Caco-2 (cell line): ENCODE measurements around the gene ELFN1. TPM values are rescaled to one million over a fixed set of nuclear protein-coding genes. Genes with fewer than 3 reads are reported as not detected.

ENCODE experiments used
- BruUV-seq: library from RNA; stranded (reverse); fragments of 400-500 nt; replicated peaks from 2 replicates; lab custom pipeline; 2021; lab: Mats Ljungman, UMichigan
- CTCF ChIA-PET: fragments of 300-600 bp; sonication (Branson Sonifier 250); formaldehyde crosslinking; loops from one replicate; lab custom pipeline; 2022; ENCODE audit warnings: antibody characterized with exemption; lab: Charles Lee
- POLR2A ChIA-PET: fragments of 300-600 bp; sonication (Branson Sonifier 250); formaldehyde crosslinking; loops from one replicate; lab custom pipeline; 2022; ENCODE audit warnings: antibody characterized with exemption; lab: Charles Lee
- DNase-seq, 2 experiments: peaks; one replicate each; pipeline versions ENCODE4 v3.0.0 to v3.0.0-alpha.2; 2020 to 2022
- H3K27me3 ChIP-seq: replicated peaks from 2 replicates; pipeline ENCODE4 v1.6.0; 2011; ENCODE audit warnings: low read length; ENCODE audit not compliant: control insufficient read depth, insufficient read depth
- H3K36me3 ChIP-seq: 2 replicates; pipeline ENCODE4 v1.5.1; 2011; ENCODE audit warnings: low read length; ENCODE audit not compliant: control insufficient read depth, insufficient read depth
- H3K4me1 ChIP-seq: fragments of 250-450 bp; sonication (Bioruptor Pico); 2 replicates; pipeline ENCODE4 v1.5.1; 2020; ENCODE audit warnings: mild to moderate bottlenecking
- H3K4me3 ChIP-seq: 2 replicates; pipeline ENCODE4 v1.5.1; 2011; ENCODE audit warnings: low read depth, mild to moderate bottlenecking, control low read depth, low read length
- H3K9me3 ChIP-seq: fragments of 250-450 bp; sonication (Bioruptor Pico); 2 replicates; pipeline ENCODE4 v1.5.1; 2020; ENCODE audit warnings: mild to moderate bottlenecking, moderate library complexity
- H3K27ac Mint-ChIP-seq: one replicate; pipeline ENCODE4 v1.8.0; 2022; ENCODE audit warnings: mixed read lengths; ENCODE audit not compliant: unreplicated experiment
- H3K27me3 Mint-ChIP-seq: one replicate; pipeline ENCODE4 v1.8.0; 2022; ENCODE audit warnings: mixed read lengths; ENCODE audit not compliant: insufficient read depth, unreplicated experiment
- H3K36me3 Mint-ChIP-seq: one replicate; pipeline ENCODE4 v1.8.0; 2022; ENCODE audit warnings: mild to moderate bottlenecking, mixed read lengths; ENCODE audit not compliant: insufficient read depth, unreplicated experiment
- H3K4me1 Mint-ChIP-seq: one replicate; pipeline ENCODE4 v1.8.0; 2022; ENCODE audit warnings: low read depth, mixed read lengths; ENCODE audit not compliant: unreplicated experiment
- H3K4me3 Mint-ChIP-seq: one replicate; pipeline ENCODE4 v1.8.0; 2022; ENCODE audit warnings: mild to moderate bottlenecking, moderate library complexity, mixed read lengths; ENCODE audit not compliant: unreplicated experiment
- H3K9me3 Mint-ChIP-seq: one replicate; pipeline ENCODE4 v1.8.0; 2022; ENCODE audit warnings: mixed read lengths; ENCODE audit not compliant: unreplicated experiment
- CTCF ChIP-seq, 2 experiments: fragments of 200-600 bp in 1 of 2; IDR thresholded peaks; 1 replicate in 1 of 2; 2 replicates in 1 of 2; pipeline versions ENCODE4 v1.5.1 to v1.8.0; 2011 to 2022; ENCODE audit warnings: antibody characterized with exemption in 1 of 2, control low read depth in 1 of 2, inconsistent platforms in 1 of 2, low read depth in 1 of 2, low read length in 1 of 2, mild to moderate bottlenecking in 1 of 2, moderate library complexity in 1 of 2; ENCODE audit not compliant: insufficient read depth in 1 of 2, severe bottlenecking in 1 of 2, unreplicated experiment in 1 of 2
- intact Hi-C: fragments of 100-400 bp; cut with micrococcal nuclease; formaldehyde crosslinking; loops from one replicate; pipeline ENCODE4 v1.10.0; 2022; ENCODE audit not compliant: unreplicated experiment
- total RNA-seq: library from RNA; stranded (reverse); gene quantifications from 2 replicates; pipeline ENCODE4 v1.2.3, GENCODE V29; 2022

The ELFN1 gene
- total RNA-seq, 1 experiment from 2014 or later, result 2.3 TPM

- TF ChIP-seq CTCF (IDR thresholded peaks at IDR 0.05; ENCODE audit: insufficient read depth in 1 of 2, low read depth in 1 of 2, low read length in 1 of 2, severe bottlenecking in 1 of 2, unreplicated experiment in 1 of 2), result no peak
- ChIA-PET CTCF (no interaction called here), POLR2A (no interaction called here)
- H3K4me3 Mint-ChIP-seq, result no peak overlapping the region
- no TSS peak for BruUV-seq
- no peaks in the 10 kb centered on the region for H3K9me3 ChIP-seq
- no peaks in the 10 kb centered on the region for H3K4me1 Mint-ChIP-seq
- intact Hi-C loops, result no loop called here
- H3K36me3 ChIP-seq, result no peaks in the 10 kb centered on the region
- H3K27me3 ChIP-seq, result no peaks in the 10 kb centered on the region
- no peaks in the 10 kb centered on the region for H3K27me3 Mint-ChIP-seq
- no peak for DNase-seq
- H3K27ac Mint-ChIP-seq, result no peak overlapping the region
- H3K4me3 ChIP-seq, result no peak overlapping the region
- H3K4me1 ChIP-seq, result no peaks in the 10 kb centered on the region
- no peaks in the 10 kb centered on the region for H3K9me3 Mint-ChIP-seq
- peaks cover 8% of the 10 kb centered on the region for H3K36me3 Mint-ChIP-seq
These were observed 75.8 kb downstream of the ELFN1 start for GRCh38 chr7:1745576-1746490.

- H3K4me1 Mint-ChIP-seq, result no peaks in the 10 kb centered on the region
- no peak for DNase-seq
- H3K27me3 Mint-ChIP-seq, result no peaks in the 10 kb centered on the region
- Histone ChIP-seq H3K36me3 (no peaks in the 10 kb centered on the region), H3K4me1 (no peaks in the 10 kb centered on the region), H3K27me3 (no peaks in the 10 kb centered on the region), H3K9me3 (no peaks in the 10 kb centered on the region), H3K4me3 (no peak overlapping the region)
- H3K36me3 Mint-ChIP-seq, result peaks cover 8% of the 10 kb centered on the region
- CTCF ChIA-PET, result no interaction called here
- intact Hi-C loops, result no loop called here
- H3K27ac Mint-ChIP-seq, result no peak overlapping the region
- H3K4me3 Mint-ChIP-seq, result no peak overlapping the region
- H3K9me3 Mint-ChIP-seq, result no peaks in the 10 kb centered on the region
- POLR2A ChIA-PET, result no interaction called here
- no TSS peak for BruUV-seq
- TF ChIP-seq CTCF (IDR thresholded peaks at IDR 0.05; ENCODE audit: insufficient read depth in 1 of 2, low read depth in 1 of 2, low read length in 1 of 2, severe bottlenecking in 1 of 2, unreplicated experiment in 1 of 2), result no peak
These were observed 76.5 kb downstream of the ELFN1 start for GRCh38 chr7:1746491-1746975.

- ChIA-PET POLR2A (no interaction called here), CTCF (no interaction called here)
- no TSS peak for BruUV-seq
- no peak for DNase-seq
- H3K4me3 Mint-ChIP-seq, result no peak overlapping the region
- H3K36me3 Mint-ChIP-seq, result peaks cover 4% of the 10 kb centered on the region
- H3K4me1 Mint-ChIP-seq, result no peaks in the 10 kb centered on the region
- H3K27ac Mint-ChIP-seq, result no peak overlapping the region
- no peak overlapping the region for H3K4me3 ChIP-seq
- H3K27me3 Mint-ChIP-seq, result no peaks in the 10 kb centered on the region
- no peaks in the 10 kb centered on the region for H3K9me3 Mint-ChIP-seq
- H3K9me3 ChIP-seq, result no peaks in the 10 kb centered on the region
- H3K4me1 ChIP-seq, result no peaks in the 10 kb centered on the region
- intact Hi-C loops, result no loop called here
- TF ChIP-seq CTCF (IDR thresholded peaks at IDR 0.05; ENCODE audit: insufficient read depth in 1 of 2, low read depth in 1 of 2, low read length in 1 of 2, severe bottlenecking in 1 of 2, unreplicated experiment in 1 of 2), result no peak
- no peaks in the 10 kb centered on the region for H3K27me3 ChIP-seq
- no peaks in the 10 kb centered on the region for H3K36me3 ChIP-seq
These were observed 77.1 kb downstream of the ELFN1 start for GRCh38 chr7:1747004-1747801.
